Stimulated activated CD8-positive, alpha-beta memory T cell treated with anti-CD3 and anti-CD28 coated beads, Interleukin-7, amount 100 ng/mL, for 1 hour (primary cell): Measurements from ENCODE around the gene ST3GAL5.

Experiments used
- DNase-seq, 2 donors: peaks; one replicate each; pipeline ENCODE4 v3.0.0-alpha.2; 2020; ENCODE audit warnings: low read depth in 2 of 2

ST3GAL5 gene

DNA sequence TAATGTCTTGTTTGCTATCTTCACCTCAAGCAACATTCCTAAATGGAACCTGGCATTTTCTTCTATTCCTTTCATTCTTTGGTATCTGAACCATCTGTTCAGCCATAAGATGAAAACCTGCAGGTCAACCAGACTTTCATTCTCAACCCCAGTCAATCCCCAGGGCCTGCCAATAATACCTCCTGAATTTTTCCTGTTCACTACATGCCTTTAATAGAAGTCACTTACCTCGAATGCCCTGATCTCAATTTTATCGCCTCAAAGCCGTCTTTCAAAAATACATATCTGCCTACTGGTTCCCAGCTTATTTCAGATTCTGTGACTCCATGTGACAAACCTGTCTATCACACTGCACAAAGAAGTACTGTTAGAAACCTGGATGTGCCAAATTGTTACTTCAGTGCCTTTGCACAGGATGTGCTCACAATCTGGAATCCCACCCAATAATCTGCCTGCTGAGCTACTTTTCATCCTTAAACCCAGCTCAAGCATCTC lies 22.6 kb downstream of the ST3GAL5 start:
- no peak for DNase-seq

DNA sequence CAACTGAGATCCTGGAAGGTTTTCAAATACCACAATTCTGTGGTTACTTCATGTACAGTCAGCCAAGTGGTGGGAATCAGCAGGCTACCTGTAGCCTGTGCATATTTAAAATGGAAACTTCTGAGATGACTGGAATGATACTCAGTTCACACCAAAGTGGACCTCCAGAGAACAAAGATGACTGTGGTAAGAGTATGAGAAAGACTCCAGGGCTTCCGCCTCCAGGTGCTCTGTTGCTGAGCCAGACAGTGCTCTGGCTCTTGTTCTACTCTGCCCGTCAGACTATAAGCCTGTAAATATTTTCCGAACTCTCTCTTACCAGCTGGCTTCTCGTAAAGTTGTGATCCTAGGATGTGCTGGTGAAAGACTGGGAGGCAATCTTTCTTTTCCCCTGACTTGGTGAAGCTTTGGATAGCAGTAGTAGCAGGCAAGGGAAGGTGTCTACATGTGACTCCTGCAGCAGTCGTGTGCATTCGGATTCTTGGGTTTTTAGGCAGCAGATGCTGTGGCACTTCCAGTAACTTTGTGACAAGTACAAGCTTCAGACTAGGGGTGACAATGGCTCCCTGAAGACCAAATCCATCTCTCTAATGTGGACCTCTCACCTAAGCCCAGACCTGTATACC lies 23.1 kb downstream of the ST3GAL5 start:
- DNase-seq, result no peak

DNA sequence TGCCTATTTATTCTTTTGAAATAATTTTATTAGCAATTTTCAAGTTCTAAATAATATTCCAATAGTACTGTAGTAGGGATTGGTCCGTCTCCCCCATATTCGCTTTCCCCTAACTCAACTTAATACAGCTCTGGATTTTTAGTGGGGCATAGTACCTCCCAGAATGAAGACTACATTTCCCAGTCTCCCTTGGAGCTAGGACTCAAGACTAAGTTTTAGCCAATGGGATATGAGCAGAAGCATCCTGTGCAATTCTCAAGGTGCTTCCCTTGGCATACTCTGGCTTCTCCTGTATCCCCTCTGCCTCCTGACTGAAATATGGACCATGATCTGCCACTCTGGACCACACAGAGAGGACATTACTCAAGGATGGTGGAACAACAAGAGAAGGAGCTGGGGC lies 24.1 kb downstream of the ST3GAL5 start:
- no peak for DNase-seq

DNA sequence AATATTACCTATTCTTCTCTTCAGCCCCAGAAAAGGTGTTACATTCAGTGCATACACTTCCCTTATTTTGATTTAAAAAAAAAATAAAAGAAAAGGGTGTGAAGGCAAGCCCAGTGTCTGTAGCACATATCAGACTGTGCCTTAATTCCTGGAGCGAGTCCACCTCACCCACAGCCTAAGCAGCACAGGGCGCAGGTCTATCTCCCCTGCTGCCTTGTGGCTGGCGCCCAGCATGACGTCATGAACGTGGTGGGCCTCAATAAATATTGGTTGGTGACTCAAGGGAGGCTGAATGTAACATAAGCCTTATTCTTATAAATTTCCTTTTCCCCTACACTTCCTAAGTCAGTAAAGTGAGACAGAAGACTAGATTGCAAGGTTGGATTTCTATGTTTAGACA lies 26.4 kb downstream of the ST3GAL5 start:
- no peak for DNase-seq

DNA sequence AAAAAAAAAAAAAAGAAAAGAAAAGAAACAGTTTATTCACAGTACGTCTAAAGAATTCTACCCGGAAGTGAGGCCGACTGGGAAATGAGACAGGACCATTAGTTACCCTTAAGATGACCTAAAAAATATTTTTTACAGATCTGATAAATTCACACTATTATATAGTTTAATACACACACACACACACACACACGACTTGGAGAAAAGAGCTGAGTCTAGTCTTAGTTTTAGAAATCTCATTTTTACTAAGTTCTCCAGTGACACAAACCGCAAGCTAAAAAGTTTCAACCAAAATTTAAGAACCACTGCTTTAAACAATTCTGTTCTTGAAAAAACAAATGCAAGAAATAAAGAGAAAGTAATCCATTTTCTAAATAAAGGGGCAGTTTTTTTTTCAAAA lies 27.1 kb downstream of the ST3GAL5 start:
- no peak for DNase-seq

DNA sequence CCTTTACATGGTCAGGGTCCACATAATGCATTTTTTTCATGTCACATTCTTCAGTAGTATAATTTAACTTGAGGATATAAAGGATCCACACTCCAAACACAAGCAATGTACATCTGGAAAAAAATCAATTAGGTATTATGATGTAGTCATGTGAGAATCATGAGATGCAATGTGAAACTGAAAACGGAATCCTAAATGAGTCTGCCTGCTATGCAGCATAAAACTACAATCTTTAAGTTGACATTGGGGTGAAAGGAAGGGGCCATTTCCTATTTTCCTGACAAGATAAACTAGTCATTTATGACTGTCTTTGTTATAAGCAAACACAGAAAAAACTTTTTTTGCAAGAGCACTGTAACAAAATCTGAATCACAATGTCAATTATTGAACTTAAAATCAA lies 27.6 kb downstream of the ST3GAL5 start:
- DNase-seq, result no peak

DNA sequence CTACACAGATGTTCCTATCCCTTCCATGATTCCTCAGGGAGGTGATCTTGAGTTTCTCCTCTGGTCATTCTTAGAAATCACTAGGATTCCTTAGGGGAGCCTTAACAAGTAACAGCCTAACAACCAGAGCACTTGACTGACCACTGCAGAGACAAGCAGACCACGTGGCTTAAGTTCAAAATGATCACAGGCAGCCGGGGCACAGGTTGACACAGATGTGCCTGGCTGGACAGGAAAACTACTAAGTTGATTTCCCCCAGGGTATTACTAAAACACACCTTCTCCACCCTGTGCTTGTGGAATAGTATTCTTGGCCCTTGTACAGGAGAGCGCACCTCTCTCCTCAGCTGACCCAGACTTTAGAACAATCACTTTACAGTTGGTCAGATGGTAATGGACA lies 29.9 kb downstream of the ST3GAL5 start:
- no peak for DNase-seq

DNA sequence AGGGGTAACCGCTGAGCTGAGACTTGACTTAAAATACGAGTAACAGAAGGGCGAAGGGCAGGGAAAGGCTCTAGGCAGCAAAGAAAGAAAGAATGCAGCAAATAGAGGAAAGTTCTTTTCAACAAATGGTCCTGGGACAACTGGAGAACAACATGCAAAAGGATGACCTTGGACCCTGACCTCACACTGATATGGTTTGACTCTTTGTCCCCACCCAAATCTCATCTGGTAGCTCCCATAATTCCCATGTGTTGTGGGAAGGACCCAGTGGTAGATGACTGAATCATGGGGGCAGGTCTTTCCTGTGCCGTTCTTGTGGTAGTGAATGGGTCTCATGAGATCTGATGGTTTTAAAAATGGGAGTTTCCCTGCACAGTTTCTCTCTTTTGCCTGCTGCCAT lies 33.9 kb downstream of the ST3GAL5 start:
- DNase-seq, result no peak

DNA sequence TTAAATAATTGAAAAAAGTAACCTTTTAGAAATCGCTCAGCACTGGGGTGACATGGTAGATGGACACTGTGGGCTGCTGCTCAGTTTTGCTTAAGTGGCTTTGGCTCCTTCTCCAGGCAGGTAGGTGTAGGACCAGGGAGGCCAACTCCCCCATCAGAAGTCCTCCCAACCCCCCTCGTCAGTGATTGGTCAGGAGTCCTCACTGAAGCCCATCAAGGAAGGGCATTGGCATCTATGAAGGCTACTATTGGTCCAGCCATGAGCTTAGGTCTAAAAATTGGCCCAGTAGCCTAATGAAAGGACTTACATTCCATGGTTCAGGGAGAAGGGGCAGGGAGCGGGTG lies 34.7 kb downstream of the ST3GAL5 start:
- no peak for DNase-seq

DNA sequence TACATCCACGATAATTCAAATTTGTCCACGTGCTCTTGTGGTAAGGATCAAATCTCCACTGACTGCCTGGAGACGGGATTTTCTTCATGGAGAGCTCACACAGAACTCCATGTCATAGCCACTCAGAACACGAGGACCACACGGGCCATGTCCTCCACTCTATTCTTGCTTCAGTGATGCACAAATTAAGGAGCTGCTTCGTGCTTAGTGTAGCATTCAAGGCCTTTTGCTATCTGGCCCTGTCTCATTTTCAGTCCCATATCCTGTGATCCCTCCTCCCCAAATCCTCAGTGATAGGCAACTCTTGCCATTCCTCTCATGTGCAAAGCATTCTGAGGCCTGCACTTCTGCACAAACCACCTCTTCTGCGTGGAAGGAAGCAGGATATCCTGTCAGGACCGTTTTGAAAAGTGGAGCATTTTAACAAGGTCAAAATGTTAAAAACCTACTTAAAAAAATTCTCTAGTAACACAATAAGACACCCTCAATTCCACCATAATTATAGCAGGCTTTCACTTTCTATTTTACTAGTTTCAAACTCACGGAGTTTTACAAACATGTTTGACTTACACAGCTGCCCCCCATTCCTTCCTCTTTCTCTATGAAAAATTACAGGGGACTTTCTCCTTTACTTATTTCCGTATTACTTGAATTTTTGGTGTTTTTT lies 35.2 kb downstream of the ST3GAL5 start:
- no peak for DNase-seq

DNA sequence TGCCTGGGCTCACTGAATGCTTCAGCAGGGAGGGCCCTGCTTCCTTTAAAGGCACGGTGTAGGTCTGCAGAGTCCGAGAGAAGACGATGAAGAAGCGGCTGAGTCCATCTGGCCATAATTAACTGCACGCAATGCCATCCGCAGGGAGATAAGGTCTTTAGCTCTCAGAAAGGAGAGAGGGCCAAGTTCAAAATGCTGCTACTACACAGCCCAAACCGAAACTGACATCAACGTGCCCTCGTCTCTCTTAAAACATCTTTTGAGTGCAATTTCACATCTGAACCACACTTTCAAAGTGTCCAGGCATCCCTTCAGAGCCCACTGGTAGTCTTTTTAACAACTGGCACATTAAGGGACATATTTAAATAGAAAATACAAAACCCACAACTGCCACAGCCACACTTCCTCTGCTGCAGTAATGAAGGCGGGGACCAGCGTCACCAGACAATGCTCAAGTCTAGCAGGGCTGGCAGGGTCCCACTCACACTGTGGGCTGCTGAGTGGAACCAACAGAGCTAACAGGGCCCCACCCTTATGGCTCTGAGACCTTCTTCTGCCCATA lies 35.8 kb downstream of the ST3GAL5 start:
- peak; percentile 34 to 51 for DNase-seq

DNA sequence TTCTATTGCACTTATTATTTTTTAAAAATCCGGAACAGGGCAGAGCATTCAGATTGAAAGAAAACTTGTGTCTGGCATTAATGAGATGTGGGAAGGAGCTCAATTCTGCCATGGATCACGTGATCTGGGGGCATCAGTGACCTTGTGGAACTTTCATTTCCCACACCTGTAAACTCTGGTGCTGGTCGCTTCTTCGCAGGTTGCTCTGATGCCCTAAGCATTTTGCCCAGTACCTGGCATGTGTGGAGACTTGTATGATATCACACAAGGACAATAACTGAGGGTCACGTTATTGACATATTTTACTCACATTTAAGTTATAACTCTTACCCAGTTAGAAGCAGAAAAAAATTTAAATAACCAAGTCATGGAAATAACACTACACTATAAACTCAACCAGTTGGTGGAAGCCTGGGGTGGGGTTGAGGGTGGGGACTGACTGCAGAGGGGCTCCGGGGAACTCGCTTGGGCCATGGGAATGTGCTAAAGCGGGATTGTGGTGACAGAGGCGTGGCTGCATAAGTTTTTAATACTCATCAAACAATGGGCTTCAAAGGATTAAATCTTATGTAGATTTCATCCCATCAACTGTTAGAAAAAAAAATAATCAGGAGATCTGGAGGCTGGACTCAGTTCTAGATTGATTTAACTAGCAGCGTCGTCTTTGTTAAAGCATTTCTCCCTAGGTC lies 36.5 kb downstream of the ST3GAL5 start:
- no peak for DNase-seq

DNA sequence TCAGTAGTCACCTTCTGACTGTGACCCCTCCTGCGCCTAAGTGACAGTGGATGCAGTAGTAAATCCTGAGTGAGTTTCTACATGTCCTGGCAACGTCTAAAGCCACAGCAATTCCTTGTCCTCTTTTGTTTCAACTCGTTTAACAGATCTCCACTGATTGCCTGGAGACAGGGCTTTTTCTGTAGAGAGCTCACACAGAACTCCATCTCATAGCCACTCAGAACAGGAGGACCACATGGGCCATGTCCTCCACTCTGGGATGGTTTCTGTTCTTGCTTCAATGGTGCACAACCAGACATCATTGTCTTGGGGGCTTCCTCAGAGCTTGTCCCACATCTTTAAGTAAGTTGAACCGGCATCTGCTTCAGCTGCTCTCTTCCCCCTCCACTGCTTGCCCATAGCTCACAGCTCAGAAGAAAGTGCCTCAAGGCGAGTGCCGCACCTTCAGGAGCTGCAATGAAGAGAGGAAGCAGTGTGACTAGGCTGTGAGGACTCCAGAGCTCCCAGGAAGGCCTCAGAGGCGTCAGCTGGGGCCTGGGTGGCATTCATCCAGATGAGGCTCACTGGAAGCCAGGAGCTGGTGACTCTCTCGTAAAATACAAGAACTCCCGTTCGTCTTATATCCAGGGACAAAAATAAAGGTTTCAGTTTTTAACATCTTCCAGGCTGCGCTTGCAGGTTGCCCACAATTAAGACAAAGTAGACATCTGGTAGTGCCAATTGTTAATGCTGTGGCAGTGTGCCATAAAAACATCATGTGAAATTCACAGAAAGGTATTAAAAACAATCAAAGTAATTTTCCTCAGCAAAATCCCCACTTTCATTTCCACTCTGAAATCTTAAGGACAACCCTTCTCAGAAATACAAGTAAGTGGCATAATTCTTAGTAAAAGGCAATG lies 37.3 kb downstream of the ST3GAL5 start:
- no peak for DNase-seq

DNA sequence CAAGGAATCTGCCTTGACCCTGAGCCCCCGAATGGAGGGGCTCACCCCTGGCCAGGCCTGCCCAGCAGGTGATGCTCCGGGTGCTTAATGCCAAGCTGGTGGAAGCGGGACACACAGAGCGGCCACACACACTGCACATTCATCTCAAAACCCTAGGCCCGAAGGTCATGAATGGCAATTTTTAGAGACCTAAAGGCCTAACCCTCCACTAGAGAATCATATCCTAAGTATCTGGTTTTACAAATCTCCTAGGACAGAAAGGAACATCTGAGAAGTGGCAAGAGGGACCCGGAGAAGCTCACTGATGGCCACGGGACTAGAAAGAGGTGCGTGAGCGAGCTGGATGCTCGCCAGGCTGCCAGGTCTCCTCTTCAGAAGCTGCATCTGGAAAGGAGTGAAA lies 38.3 kb downstream of the ST3GAL5 start:
- no peak for DNase-seq

DNA sequence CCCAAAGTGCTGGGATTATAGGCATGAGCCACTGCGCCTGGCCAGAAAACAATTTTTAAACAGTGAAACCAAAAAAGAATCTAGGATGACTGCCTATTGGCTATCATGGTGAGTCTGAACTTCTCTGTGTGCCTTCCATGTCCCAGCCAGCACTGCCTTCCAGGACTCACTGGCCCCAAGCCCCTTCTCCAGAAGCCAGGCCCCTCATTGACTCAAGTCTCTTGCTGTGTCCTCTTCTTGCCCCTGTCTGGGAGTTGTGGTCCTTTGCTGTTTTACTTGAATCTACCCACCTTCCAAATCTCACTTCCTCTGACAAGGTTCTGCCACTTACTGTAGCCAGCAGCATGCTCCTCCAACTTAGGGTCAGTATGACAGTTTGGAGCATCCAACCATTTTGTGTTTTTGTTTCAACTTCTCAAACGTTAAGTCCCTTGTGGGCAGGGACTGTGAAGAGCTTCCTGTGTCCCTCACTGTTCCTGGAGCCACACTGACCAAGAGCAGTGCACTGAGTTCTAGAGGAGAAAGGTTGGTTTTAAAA lies 41.7 kb downstream of the ST3GAL5 start:
- DNase-seq, result no peak

DNA sequence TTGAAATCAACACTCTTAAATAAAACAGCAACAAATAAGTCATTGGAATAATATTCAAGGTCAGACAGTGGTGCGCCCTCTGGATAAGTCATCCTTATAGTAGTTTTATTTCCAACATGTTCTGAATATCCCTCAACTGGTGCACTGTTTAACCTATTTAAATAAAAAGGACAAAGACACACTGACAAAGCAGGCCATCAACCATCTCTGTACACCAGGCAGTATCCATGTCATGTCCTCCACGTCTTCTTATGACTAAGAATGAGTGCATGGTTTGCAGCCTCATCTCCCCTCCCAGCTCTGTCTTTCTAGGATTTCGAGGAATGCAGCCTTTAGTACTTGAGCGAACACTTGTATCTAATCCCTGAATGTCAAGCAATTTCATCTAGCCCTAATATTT lies 42.4 kb downstream of the ST3GAL5 start:
- DNase-seq, result no peak

DNA sequence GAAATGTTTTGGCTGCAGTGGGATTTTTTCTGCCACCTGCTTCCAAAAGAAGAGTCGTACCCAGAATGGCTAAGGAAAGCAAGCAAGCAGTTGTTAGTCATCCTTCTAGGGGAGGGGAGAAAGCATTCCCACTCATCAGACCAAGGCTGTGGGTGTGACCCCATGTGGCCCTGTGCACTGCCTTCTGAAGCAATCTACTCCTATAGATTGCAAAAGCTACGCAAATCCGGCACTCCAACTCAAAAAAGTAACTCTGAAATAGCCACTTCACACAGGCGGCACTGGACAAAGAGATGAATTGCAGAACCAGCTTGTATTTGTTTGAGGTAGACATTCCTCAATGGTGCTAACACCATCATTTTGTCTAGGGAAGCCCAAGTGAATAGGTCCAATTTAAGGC lies 44.3 kb downstream of the ST3GAL5 start:
- no peak for DNase-seq

DNA sequence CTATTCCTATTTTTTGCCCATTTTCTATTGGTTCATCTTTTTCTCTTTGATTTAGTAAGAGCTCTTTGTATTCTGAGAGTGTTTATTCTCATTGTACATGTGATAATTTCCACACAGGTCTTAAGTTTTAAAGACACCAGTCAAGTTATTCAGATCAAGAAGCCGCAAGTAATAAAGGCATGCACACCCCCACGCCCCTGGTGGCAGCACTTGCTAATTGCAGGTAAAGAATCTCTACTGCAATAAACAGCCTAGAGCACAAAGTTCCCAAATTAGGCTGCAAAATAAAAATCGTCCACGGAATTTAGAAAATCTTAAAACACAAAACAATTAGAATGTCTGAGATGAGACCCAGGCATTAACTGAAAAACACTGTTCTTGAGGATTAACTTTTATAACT lies 45.2 kb downstream of the ST3GAL5 start:
- no peak for DNase-seq

DNA sequence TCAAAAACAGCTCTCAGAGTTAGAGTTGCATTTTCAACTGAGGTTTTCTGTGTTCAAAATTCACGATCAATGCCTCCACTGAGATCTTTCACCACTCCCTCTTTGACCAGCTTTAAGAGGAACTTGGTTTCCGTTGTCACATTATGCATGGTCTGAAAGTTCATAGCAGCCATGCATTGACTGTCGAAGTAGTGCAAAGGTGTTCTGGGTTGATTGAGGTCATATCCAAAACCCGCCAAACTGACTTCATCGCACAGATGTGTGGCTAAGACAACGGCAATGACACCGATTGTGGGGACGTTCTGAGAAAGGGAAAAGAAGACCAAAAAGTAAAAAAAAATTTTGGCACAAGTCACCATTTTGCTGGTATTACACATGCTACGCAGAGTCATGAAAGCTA lies 48.7 kb downstream of the ST3GAL5 start:
- DNase-seq, result no peak

DNA sequence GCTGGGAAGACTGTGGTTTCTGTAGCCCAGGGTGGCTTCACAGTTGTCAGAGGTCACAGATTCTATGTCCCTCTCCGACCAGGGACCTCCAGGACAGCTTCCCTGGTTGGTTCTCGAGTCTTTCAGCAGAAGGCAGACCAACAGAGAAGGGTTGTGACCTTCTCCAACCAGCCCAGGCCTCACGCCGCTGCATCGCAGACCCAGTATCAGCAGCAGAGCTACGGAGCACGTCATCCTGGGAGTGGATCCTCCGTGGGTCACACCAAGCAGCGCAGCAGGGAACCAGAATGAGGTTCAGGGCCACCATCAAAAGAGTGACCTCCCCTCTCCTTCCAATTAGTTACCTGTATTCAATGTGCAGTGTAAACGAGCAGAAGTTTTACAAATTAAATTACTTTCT lies 49.3 kb downstream of the ST3GAL5 start:
- DNase-seq, result no peak

DNA sequence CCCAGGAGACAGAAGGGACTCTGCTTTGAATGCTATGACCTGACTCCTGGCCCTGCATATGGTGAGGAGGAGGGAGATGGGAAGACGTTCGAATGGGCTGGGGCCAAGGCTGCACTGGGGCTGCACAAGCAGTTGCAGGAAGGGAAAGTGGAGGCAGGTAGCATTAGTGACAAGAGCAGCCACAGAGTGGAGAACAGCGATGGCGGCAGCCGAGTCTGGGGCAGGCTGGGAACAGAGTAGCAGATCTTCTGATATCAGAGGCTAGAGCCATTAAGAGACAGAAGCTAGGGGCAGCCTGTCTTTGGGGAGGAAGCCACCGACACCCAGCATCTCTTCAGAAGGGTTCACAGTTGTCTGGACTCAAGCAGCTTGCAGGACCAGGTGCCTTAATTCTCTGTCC lies 50.1 kb downstream of the ST3GAL5 start:
- DNase-seq, result no peak

DNA sequence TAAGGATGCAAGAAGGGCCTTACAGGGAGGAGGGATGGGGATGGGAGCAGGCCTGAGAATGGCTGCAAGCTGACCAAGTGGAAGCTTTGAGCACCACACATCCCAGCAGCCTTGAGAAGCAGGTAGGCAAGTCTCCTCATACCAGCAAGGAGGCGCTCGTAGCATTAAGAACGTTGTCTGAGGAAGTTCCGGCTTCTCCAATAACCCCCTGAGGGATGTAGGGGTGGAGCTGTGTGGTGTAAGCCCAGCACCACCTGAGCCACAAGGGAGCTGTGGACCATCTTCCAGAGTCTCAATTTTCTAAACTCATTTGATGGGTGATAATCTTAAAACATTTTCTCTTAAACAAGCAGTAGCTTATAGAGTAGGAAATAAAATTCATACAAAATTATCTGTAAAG lies 50.6 kb downstream of the ST3GAL5 start:
- DNase-seq, result no peak
